H1 (cell line): ENCODE measurements around the gene CTIF. TPM values are rescaled to one million over a fixed set of nuclear protein-coding genes. Genes with fewer than 3 reads are reported as not detected.
A peak's percentile ranks its signal among the peaks of the same experiment; 100 is the strongest.

ENCODE experiments used
- CTCF ChIA-PET: fragments of 300-600 bp; sonication (Branson Sonifier 250); formaldehyde crosslinking; loops from one replicate; lab custom pipeline; 2021; ENCODE audit not compliant: partially characterized antibody; lab: Charles Lee
- POLR2A ChIA-PET: fragments of 300-600 bp; sonication (Branson Sonifier 250); formaldehyde crosslinking; loops from one replicate; lab custom pipeline; 2021; ENCODE audit warnings: inconsistent platforms; ENCODE audit not compliant: partially characterized antibody; lab: Charles Lee
- DNase-seq, 2 experiments: peaks; one replicate each; pipeline versions ENCODE4 v3.0.0 to v3.0.0-alpha.2; 2010 to 2022; ENCODE audit warnings: low spot score in 2 of 2, low read depth in 1 of 2, mixed read lengths in 1 of 2
- FAIRE-seq: peaks from 2 replicates; lab custom pipeline; 2011; peaks lifted over from hg19 to GRCh38; lab: Jason Lieb, UNC
- H2AFZ ChIP-seq: 2 replicates; pipeline ENCODE4 v1.8.1; 2012; ENCODE audit warnings: low read length, inconsistent platforms
- H2AK5ac ChIP-seq: 2 replicates; pipeline ENCODE4 v1.6.1; 2013; ENCODE audit warnings: low read depth, low read length
- H2BK120ac ChIP-seq: replicated peaks from 2 replicates; pipeline ENCODE3; 2013; ENCODE audit warnings: low read depth, low read length, inconsistent platforms
- H2BK12ac ChIP-seq: 2 replicates; pipeline ENCODE4 v1.6.1; 2013; ENCODE audit warnings: low read depth, low read length
- H2BK15ac ChIP-seq: 2 replicates; pipeline ENCODE4 v1.6.1; 2013; ENCODE audit warnings: low read length
- H2BK20ac ChIP-seq: 2 replicates; pipeline ENCODE4 v1.6.1; 2013; ENCODE audit warnings: low read length
- H2BK5ac ChIP-seq: 2 replicates; pipeline ENCODE4 v1.6.1; 2013; ENCODE audit warnings: low read depth, low read length
- H3K14ac ChIP-seq: 2 replicates; pipeline ENCODE4 v1.6.1; 2013; ENCODE audit warnings: inconsistent platforms; ENCODE audit not compliant: insufficient read length
- H3K18ac ChIP-seq: 2 replicates; pipeline ENCODE4 v1.6.1; 2013; ENCODE audit warnings: low read length; ENCODE audit errors: extremely low read depth
- H3K23ac ChIP-seq: 2 replicates; pipeline ENCODE4 v1.6.1; 2013; ENCODE audit warnings: inconsistent platforms; ENCODE audit not compliant: insufficient read length
- H3K23me2 ChIP-seq: 2 replicates; pipeline ENCODE4 v1.6.1; 2013; ENCODE audit warnings: low read depth, low read length
- H3K27ac ChIP-seq: 2 replicates; pipeline ENCODE4 v1.6.1; 2011; ENCODE audit warnings: low read depth, low read length, inconsistent platforms
- H3K27me3 ChIP-seq, 4 experiments: replicated peaks in 1 of 4; 1 replicate in 1 of 4; 2 replicates in 3 of 4; pipeline versions ENCODE4 v1.6.1 to v1.8.1; 2011 to 2013; ENCODE audit warnings: low read length in 3 of 4, mild to moderate bottlenecking in 3 of 4, inconsistent platforms in 2 of 4, mixed read lengths in 2 of 4, moderate library complexity in 1 of 4; ENCODE audit not compliant: control insufficient read depth in 3 of 4, insufficient read depth in 3 of 4; ENCODE audit errors: extremely low read depth in 1 of 4
- H3K36me3 ChIP-seq, 4 experiments: 2 replicates each; pipeline versions ENCODE4 v1.6.1 to v1.8.1; 2011 to 2013; ENCODE audit warnings: mild to moderate bottlenecking in 4 of 4, low read length in 3 of 4, moderate library complexity in 2 of 4, control low read depth in 1 of 4, inconsistent platforms in 1 of 4; ENCODE audit not compliant: insufficient read depth in 4 of 4, control insufficient read depth in 2 of 4
- H3K4ac ChIP-seq: replicated peaks from 2 replicates; pipeline ENCODE3; 2013; ENCODE audit warnings: low read length, low read depth, mixed read lengths, inconsistent platforms; ENCODE audit not compliant: insufficient read length
- H3K4me1 ChIP-seq, 4 experiments: replicated peaks in 1 of 4; 1 replicate in 1 of 4; 2 replicates in 3 of 4; pipeline versions ENCODE4 v1.6.1 to v1.8.1; 2011 to 2013; ENCODE audit warnings: low read length in 3 of 4, inconsistent platforms in 2 of 4, mixed read lengths in 1 of 4; ENCODE audit not compliant: insufficient read depth in 4 of 4, control insufficient read depth in 3 of 4
- H3K4me2 ChIP-seq, 2 experiments: 2 replicates each; pipeline versions ENCODE4 v1.6.1 to v1.8.1; 2011 to 2013; ENCODE audit warnings: low read depth in 2 of 2, low read length in 2 of 2, control low read depth in 1 of 2, inconsistent platforms in 1 of 2, mild to moderate bottlenecking in 1 of 2; ENCODE audit not compliant: insufficient read depth in 1 of 2
- H3K4me3 ChIP-seq, 4 experiments: fragments of 200-600, 300-600 bp in 1 of 4; sonication (generic), shearing (Covaris generic), sonication (Bioruptor Twin) in 1 of 4; 2 replicates each; pipeline versions ENCODE4 v1.5.1 to v1.8.1; 2011 to 2016; ENCODE audit warnings: low read length in 4 of 4, low read depth in 3 of 4, control low read depth in 2 of 4, inconsistent platforms in 2 of 4, mild to moderate bottlenecking in 2 of 4, mixed read lengths in 1 of 4, moderate library complexity in 1 of 4; ENCODE audit not compliant: insufficient read depth in 2 of 4; ENCODE audit errors: extremely low read depth in 1 of 4
- H3K56ac ChIP-seq: replicated peaks from 2 replicates; pipeline ENCODE3; 2013; ENCODE audit warnings: low read depth, mild to moderate bottlenecking, mixed read lengths, low read length, inconsistent platforms; ENCODE audit not compliant: insufficient read length
- H3K79me1 ChIP-seq: 2 replicates; pipeline ENCODE4 v1.6.1; 2013; ENCODE audit warnings: low read depth, low read length, control low read depth
- H3K79me2 ChIP-seq, 2 experiments: 2 replicates each; pipeline versions ENCODE4 v1.6.1 to v1.8.1; 2012 to 2013; ENCODE audit warnings: low read length in 2 of 2, mild to moderate bottlenecking in 2 of 2, inconsistent platforms in 1 of 2; ENCODE audit not compliant: insufficient read depth in 2 of 2, control insufficient read depth in 1 of 2
- H3K9ac ChIP-seq, 4 experiments: replicated peaks in 1 of 4; 1 replicate in 1 of 4; 2 replicates in 3 of 4; pipeline versions ENCODE4 v1.6.1 to v1.8.1; 2011 to 2013; ENCODE audit warnings: low read depth in 3 of 4, low read length in 3 of 4, control low read depth in 2 of 4, mild to moderate bottlenecking in 2 of 4, moderate library complexity in 2 of 4, inconsistent platforms in 1 of 4; ENCODE audit errors: extremely low read depth in 1 of 4
- H3K9me3 ChIP-seq, 2 experiments: 2 replicates each; pipeline versions ENCODE4 v1.6.1 to v1.8.1; 2012 to 2013; ENCODE audit warnings: mild to moderate bottlenecking in 2 of 2, moderate library complexity in 2 of 2, control low read depth in 1 of 2, inconsistent platforms in 1 of 2, low read depth in 1 of 2, low read length in 1 of 2, mixed read lengths in 1 of 2; ENCODE audit not compliant: insufficient read depth in 2 of 2
- H4K20me1 ChIP-seq, 2 experiments: replicated peaks in 1 of 2; 2 replicates each; pipeline versions ENCODE3 to v1.8.1; 2011 to 2013; ENCODE audit warnings: inconsistent platforms in 2 of 2, low read length in 2 of 2, mild to moderate bottlenecking in 1 of 2; ENCODE audit not compliant: insufficient read depth in 2 of 2, control insufficient read depth in 1 of 2
- H4K5ac ChIP-seq: 2 replicates; pipeline ENCODE4 v1.6.1; 2013; ENCODE audit warnings: low read length, low read depth, mixed read lengths, inconsistent platforms; ENCODE audit not compliant: insufficient read length
- H4K8ac ChIP-seq: 2 replicates; pipeline ENCODE4 v1.8.0; 2013; ENCODE audit warnings: mild to moderate bottlenecking, moderate library complexity, low read length, inconsistent platforms; ENCODE audit not compliant: insufficient read depth; ENCODE audit errors: extremely low read depth
- H4K91ac ChIP-seq: replicated peaks from 2 replicates; pipeline ENCODE3; 2013; ENCODE audit warnings: low read length, mixed read lengths, inconsistent platforms; ENCODE audit not compliant: insufficient read length
- BRCA1 ChIP-seq: IDR thresholded peaks from 2 replicates; pipeline ENCODE4 v1.6.1; 2012; ENCODE audit warnings: low read depth, low read length, improper control_type of control experiment
- CEBPB ChIP-seq: IDR thresholded peaks from 2 replicates; pipeline ENCODE4 v1.6.1; 2012; ENCODE audit warnings: low read depth, low read length
- CHD1 ChIP-seq: IDR thresholded peaks from 2 replicates; pipeline ENCODE4 v1.6.1; 2012; ENCODE audit warnings: low read depth, low read length, improper control_type of control experiment
- JUN ChIP-seq: IDR thresholded peaks from 2 replicates; pipeline ENCODE4 v1.6.1; 2011; ENCODE audit warnings: low read depth, mild to moderate bottlenecking, improper control_type of control experiment, low read length
- RFX5 ChIP-seq: IDR thresholded peaks from 2 replicates; pipeline ENCODE4 v1.6.1; 2011; ENCODE audit warnings: low read depth, low read length, improper control_type of control experiment, borderline replicate concordance
- RNF2 ChIP-seq: fragments of 200-900, 300-1000 bp; sonication (generic); IDR thresholded peaks from 2 replicates; pipeline ENCODE4 v1.7.1; 2016; ENCODE audit warnings: borderline replicate concordance, low read depth, mild to moderate bottlenecking, antibody characterized with exemption, low read length; ENCODE audit not compliant: poor library complexity, severe bottlenecking; ENCODE audit errors: missing control alignments
- SAP30 ChIP-seq: fragments of 300-600 bp; sonication (generic); IDR thresholded peaks from 2 replicates; pipeline ENCODE4 v1.7.1; 2012; ENCODE audit warnings: low read length, moderate library complexity, mild to moderate bottlenecking, inconsistent platforms; ENCODE audit not compliant: insufficient read depth, insufficient replicate concordance
- SP2 ChIP-seq: IDR thresholded peaks from 2 replicates; pipeline ENCODE4 v1.6.1; 2012; ENCODE audit warnings: mild to moderate bottlenecking, low read length, inconsistent platforms
- TAF7 ChIP-seq: optimal IDR thresholded peaks from 2 replicates; pipeline ENCODE3; 2011; ENCODE audit warnings: low read depth, mild to moderate bottlenecking, inconsistent platforms, low read length, moderate library complexity, borderline replicate concordance
- WGBS, 2 experiments: shearing (Covaris generic) in 1 of 2; methylation state at CpG; one replicate each; pipeline versions ENCODE4 v1.1.6 to v1.1.7; 2013 to 2015; ENCODE audit warnings: low lambda C conversion rate in 2 of 2, mixed read lengths in 2 of 2, inconsistent platforms in 1 of 2, low coverage in 1 of 2, missing lambda C conversion rate in 1 of 2; ENCODE audit not compliant: insufficient replicate concordance in 2 of 2, insufficient coverage in 1 of 2, insufficient read length in 1 of 2; ENCODE audit errors: extremely low coverage in 1 of 2, missing lambda C conversion rate in 1 of 2; 5-methylcytosine and 5-hydroxymethylcytosine counted together
- polyA plus RNA-seq, 7 experiments: library from polyadenylated mRNA; depleted of rRNA in 3 of 7; stranded (reverse) in 5 of 7; unstranded in 2 of 7; fragments of >200 nt in 5 of 7; fragments of 200-250 nt in 2 of 7; gene quantifications; 1 replicate in 5 of 7; 2 replicates in 1 of 7; 4 replicates in 1 of 7; pipeline versions ENCODE4 v1.2.1 to v1.2.3, GENCODE V29; 2011 to 2013; ENCODE audit warnings: missing spikeins in 2 of 7, mixed read lengths in 2 of 7
- total RNA-seq: library from RNA; stranded (reverse); fragmentation: NEBNext Ultra II Directional; extraction: Animal tissue kit (Norgen Biotek cat#: 25700); gene quantifications from 2 replicates; pipeline ENCODE4 v1.2.1, GENCODE V29; 2021

CTIF gene
- total and polyA plus RNA-seq, 2 of the 8 experiments (the other 6 are each of a cell fraction or from before 2014, with no cell fraction given) = 9.0 to 17.8 TPM

DNA sequence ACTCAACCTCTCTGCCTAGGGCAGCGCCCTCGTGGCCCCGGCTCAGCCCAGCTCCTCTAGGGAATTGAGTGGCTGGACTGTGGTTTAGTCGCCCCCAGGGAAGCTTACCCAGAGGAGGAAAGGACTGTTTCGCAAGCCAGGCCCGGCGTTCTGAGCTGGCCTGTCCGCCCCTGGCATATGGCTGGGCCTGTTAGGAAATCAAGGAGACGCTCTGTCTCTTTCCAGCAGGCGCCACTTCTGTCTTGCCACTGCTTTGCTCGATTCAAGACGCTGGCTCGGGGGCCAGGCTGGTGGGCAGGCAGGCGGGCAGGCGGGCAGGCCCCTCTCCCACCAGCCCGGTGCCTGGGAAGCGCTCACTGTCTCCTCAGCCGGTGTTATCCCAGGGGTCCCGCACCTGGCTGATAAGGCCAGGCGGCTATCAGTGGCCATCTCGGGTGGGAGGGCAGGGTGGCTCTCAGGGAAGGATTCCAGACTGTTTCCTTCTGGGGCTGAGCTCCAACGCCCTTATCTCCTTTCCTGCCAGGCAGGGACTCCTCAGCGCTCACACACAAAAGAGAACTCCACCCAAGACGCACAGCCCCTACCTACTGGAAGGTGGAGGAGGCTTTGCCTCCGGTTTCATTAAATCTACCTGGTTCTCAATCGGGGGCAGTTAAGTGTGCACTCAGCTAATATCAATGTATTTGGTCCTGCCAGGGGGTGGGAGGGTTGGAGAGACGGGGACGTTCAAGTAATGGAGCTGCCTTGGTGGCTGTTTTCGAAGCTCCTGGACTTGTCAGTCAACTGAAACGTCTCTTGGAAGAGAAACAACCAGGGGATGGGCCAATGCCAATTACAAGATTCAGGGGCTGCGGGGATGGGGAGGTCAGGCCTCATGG is 302.8 kb downstream of the CTIF start:
- ChIA-PET CTCF (interaction anchor here (0.7 to 1.4 kb wide), 5 partner anchors 9 to 174 kb away, joined by 3 to 9 read pairs (median 3); no protein-coding TSS in a partner anchor), POLR2A (interaction anchor here (1.6 kb wide), 1 partner anchor 12 kb away, joined by 5 read pairs; no protein-coding TSS in a partner anchor)
- Histone ChIP-seq H2BK120ac (no peak overlapping the region), H2BK5ac (no peak overlapping the region), H4K20me1 (no peaks in the 10 kb centered on the region), H3K79me1 (no peaks in the 10 kb centered on the region), H3K23me2 (peaks cover 4% of the 10 kb centered on the region; the same call in 1 of the 2 replicates), H3K23ac (no peak overlapping the region), H4K8ac (peak overlapping the region; percentile 41; the same call in 1 of the 2 replicates), H3K4me2 (no peak overlapping the region), H3K27me3 (no peaks in the 10 kb centered on the region), H3K4me3 (no peak overlapping the region), H3K14ac (no peak overlapping the region), H2BK12ac (no peak overlapping the region), H2AK5ac (no peak overlapping the region; the same call in 1 of the 2 replicates), H3K27ac (no peak overlapping the region), H4K5ac (no peak overlapping the region), H3K4me1 (peaks cover 0 to 12% (median 8%) of the 10 kb centered on the region in 4 experiments; a peak in 6 of 7 replicates), H2AFZ (no peak overlapping the region), H3K18ac (no peak overlapping the region), H3K4ac (no peak overlapping the region), H2BK20ac (no peak overlapping the region), H3K56ac (no peak overlapping the region), H3K79me2 (no peaks in the 10 kb centered on the region), H2BK15ac (no peak overlapping the region), H4K91ac (no peak overlapping the region), H3K9ac (no peak overlapping the region), H3K36me3 (no peaks in the 10 kb centered on the region), H3K9me3 (no peaks in the 10 kb centered on the region)
- DNase-seq (no peak), FAIRE-seq (no peak)
- WGBS, 2 experiments = 92% methylated on average over 27 of the region's 31 CpGs; no CpG with 5 or more reads in 1 of the 2 experiments
- TF ChIP-seq CHD1 = no peak
- no peak for TF ChIP-seq RFX5
- TF ChIP-seq TAF7 = no peak
- no peak for TF ChIP-seq RNF2
- no peak for TF ChIP-seq JUN
- TF ChIP-seq BRCA1 = no peak
- TF ChIP-seq SAP30 = no peak
- no peak for TF ChIP-seq CEBPB
- no peak for TF ChIP-seq SP2
